Measurements from ENCODE around the gene PTPRH.

DNA sequence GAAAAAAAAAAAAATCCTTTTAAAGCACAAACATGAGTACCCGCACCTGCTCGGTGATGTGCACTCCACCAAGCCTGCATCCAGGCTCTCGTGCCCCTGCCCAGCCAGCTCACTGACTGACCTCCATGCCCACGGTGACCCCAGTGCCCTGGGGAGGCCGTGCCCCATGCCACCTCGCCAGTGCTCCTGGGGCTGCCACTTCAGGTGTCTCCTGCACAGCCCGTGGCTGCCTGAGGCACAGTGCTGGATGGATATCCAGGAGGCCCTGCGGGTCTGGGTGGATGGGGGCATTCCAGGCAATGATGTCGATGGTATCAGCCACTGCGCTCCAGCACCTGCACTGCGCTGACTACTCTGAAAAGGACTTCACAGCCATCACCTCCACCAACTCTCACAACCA is 40.5 kb upstream of the PTPRH start:
- no peak for TF ChIP-seq POLR2A (IDR thresholded peaks at IDR 0.05; ENCODE audit: low read depth)
- no peak for TF ChIP-seq EP300 (IDR thresholded peaks at IDR 0.05)
- TF ChIP-seq, protein P1, sequence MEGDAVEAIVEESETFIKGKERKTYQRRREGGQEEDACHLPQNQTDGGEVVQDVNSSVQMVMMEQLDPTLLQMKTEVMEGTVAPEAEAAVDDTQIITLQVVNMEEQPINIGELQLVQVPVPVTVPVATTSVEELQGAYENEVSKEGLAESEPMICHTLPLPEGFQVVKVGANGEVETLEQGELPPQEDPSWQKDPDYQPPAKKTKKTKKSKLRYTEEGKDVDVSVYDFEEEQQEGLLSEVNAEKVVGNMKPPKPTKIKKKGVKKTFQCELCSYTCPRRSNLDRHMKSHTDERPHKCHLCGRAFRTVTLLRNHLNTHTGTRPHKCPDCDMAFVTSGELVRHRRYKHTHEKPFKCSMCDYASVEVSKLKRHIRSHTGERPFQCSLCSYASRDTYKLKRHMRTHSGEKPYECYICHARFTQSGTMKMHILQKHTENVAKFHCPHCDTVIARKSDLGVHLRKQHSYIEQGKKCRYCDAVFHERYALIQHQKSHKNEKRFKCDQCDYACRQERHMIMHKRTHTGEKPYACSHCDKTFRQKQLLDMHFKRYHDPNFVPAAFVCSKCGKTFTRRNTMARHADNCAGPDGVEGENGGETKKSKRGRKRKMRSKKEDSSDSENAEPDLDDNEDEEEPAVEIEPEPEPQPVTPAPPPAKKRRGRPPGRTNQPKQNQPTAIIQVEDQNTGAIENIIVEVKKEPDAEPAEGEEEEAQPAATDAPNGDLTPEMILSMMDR (IDR thresholded peaks at IDR 0.05): no peak
- no peak for TF ChIP-seq POLR2AphosphoS5 (IDR thresholded peaks at IDR 0.05)
